ENCODE results near the gene PCDHB8. TPM values are rescaled to one million over a fixed set of nuclear protein-coding genes. Genes with fewer than 3 reads are reported as not detected.
"Not testable (repeated sequence)": the region's sequence is repeated elsewhere in the genome, so short reads cannot be mapped to it uniquely, and the experiment has no call there.

The PCDHB8 gene
- polyA plus RNA-seq, 3 donors, result 0.42 to 1.2 TPM; not detected in 1

- WGBS, 3 donors, result 27 to 40% (median 34%) methylated on average over 21 to 32 of the region's 32 CpGs
- H3K27ac ChIP-seq (ENCODE audit: low read depth, low read length), result not testable (repeated sequence)
These were observed 2.3 kb downstream of the PCDHB8 start for GRCh38 chr5:141179876-141180275.

DNA sequence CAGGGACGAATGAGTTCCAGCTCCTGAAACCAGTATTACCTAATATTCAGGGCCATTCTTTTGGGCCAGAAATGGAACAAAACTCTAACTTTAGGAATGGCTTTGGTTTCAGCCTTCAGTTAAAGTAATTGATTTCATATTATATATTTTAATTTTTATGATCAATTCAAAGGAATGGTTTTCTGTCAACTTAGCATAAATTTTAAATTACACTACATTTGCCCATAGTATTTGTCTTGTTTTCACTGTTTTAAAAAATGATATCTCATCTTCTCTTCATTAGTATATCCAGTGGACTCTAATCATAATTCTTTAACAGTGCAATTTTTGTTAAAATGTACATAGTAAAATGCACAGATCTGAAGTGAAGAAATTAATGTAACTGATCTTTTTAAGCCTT is 2.7 kb downstream of the PCDHB8 start:
- no peak overlapping the region for H3K27ac ChIP-seq (ENCODE audit: low read depth, low read length)
- 35 to 42% (median 35%) methylated on average over 1 of the region's 1 CpG for WGBS, 3 donors

DNA sequence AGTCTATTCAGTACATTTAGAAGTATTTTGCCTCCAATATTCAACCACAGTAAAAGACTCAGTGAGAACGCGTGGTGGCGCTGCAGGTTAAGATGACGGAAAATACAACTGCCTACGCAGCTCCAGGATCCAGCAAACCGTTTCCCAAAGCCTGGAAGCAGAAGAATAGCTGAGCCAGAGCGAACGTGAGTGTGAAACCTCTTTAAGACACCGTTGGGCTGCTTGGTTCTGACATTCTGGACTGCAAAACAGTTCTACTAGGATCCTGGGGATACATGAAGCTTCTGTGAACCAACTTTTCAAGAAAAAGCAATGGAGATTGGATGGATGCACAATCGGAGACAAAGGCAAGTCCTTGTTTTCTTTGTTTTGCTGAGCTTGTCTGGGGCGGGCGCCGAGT is 4.7 kb downstream of the PCDHB8 start, which contains the start of gene PCDHB16:
PCDHB16 (plus strand) TSS at position 140 of the 400 bp plus-strand sequence; CDS start at position 313, 173 bp downstream.
- H3K27ac ChIP-seq (ENCODE audit: low read depth, low read length), result no peak within 1 kb of the TSS
- 10 to 19% (median 18%) methylated on average over 13 of the region's 13 CpGs for WGBS, 3 donors

GRCh38 chr5:141184117-141184855 is 6.7 kb downstream of the PCDHB8 start:
- 22 to 41% (median 32%) methylated on average over 19 to 49 of the region's 69 CpGs for WGBS, 3 donors
- not testable (repeated sequence) for H3K27ac ChIP-seq (ENCODE audit: low read depth, low read length)

DNA sequence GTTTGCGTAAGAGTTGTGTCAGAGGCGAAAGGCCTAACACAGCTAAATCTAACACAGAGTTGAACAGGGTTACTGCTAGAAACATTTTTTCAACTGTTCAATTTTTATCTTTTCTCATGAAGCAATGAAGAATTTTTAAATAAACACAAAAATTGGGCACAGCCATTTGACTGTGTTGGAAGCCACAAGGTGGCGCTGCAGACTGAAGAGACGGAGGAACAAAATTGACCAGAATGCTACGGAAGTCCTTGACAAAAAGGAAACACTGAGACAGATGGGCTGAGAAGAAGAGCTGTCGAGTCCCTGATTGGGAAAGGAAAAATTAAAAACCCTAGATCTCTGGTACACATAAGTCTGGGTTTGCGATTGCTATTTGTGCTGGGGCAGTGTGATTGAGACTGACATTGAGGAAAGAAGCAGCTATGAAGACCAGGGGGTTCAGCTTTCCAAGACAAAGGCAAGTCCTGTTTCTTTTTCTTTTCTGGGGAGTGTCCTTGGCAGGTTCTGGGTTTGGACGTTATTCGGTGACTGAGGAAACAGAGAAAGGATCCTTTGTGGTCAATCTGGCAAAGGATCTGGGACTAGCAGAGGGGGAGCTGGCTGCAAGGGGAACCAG is 9.4 kb downstream of the PCDHB8 start, which contains the start of gene PCDHB9:
PCDHB9 (plus strand) TSS at position 265 of the 616 bp plus-strand sequence; CDS start at position 423, 158 bp downstream.
- 19 to 23% (median 20%) methylated on average over 7 to 9 of the region's 9 CpGs for WGBS, 3 donors
- H3K27ac ChIP-seq (ENCODE audit: low read depth, low read length), result no peak within 1 kb of the TSS

DNA sequence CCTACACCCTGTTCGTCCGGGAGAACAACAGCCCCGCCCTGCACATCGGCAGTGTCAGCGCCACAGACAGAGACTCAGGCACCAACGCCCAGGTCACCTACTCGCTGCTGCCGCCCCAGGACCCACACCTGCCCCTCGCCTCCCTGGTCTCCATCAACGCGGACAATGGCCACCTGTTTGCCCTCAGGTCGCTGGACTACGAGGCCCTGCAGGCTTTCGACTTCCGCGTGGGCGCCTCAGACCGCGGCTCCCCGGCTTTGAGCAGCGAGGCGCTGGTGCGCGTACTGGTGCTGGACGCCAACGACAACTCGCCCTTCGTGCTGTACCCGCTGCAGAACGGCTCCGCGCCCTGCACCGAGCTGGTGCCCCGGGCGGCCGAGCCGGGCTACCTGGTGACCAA is 11.1 kb downstream of the PCDHB8 start:
- 25 to 32% (median 30%) methylated on average over 27 to 33 of the region's 37 CpGs for WGBS, 3 donors
- H3K27ac ChIP-seq (ENCODE audit: low read depth, low read length), result not testable (repeated sequence)

DNA sequence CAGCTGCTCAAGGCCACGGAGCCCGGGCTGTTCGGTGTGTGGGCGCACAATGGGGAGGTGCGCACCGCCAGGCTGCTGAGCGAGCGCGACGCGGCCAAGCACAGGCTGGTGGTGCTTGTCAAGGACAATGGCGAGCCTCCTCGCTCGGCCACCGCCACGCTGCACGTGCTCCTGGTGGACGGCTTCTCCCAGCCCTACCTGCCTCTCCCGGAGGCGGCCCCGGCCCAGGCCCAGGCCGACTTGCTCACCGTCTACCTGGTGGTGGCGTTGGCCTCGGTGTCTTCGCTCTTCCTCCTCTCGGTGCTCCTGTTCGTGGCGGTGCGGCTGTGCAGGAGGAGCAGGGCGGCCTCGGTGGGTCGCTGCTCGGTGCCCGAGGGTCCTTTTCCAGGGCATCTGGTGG is 11.5 kb downstream of the PCDHB8 start:
- WGBS, 3 donors, result 17 to 33% (median 30%) methylated on average over 15 to 30 of the region's 35 CpGs
- H3K27ac ChIP-seq (ENCODE audit: low read depth, low read length), result not testable (repeated sequence)

DNA sequence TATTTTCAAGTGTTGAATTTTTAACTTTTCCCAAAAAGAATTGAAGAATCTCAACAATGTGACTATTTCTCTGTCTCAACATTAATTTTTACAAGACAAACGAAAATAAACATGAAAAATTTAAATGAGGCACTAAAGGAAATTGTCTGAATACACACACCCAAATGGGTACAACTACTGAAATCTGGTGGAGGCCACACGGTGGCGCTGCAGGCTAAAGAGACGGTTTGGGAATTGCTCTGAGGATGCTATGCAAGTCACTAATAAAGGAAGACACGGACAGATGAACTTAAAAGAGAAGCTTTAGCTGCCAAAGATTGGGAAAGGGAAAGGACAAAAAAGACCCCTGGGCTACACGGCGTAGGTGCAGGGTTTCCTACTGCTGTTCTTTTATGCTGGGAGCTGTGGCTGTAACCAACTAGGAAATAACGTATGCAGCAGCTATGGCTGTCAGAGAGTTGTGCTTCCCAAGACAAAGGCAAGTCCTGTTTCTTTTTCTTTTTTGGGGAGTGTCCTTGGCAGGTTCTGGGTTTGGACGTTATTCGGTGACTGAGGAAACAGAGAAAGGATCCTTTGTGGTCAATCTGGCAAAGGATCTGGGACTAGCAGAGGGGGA is 14.6 kb downstream of the PCDHB8 start, which contains the start of gene PCDHB10:
PCDHB10 (plus strand) TSS at position 244 of the 616 bp plus-strand sequence; CDS start at position 444, 200 bp downstream.
- 6 to 11% (median 7%) methylated on average over 9 to 10 of the region's 10 CpGs for WGBS, 3 donors
- H3K27ac ChIP-seq (ENCODE audit: low read depth, low read length), result no peak within 1 kb of the TSS

DNA sequence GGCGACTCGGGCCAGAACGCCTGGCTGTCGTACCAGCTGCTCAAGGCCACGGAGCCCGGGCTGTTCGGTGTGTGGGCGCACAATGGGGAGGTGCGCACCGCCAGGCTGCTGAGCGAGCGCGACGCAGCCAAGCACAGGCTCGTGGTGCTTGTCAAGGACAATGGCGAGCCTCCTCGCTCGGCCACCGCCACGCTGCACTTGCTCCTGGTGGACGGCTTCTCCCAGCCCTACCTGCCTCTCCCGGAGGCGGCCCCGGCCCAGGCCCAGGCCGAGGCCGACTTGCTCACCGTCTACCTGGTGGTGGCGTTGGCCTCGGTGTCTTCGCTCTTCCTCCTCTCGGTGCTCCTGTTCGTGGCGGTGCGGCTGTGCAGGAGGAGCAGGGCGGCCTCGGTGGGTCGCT is 16.7 kb downstream of the PCDHB8 start:
- 13 to 29% (median 16%) methylated on average over 11 to 27 of the region's 37 CpGs for WGBS, 3 donors
- not testable (repeated sequence) for H3K27ac ChIP-seq (ENCODE audit: low read depth, low read length)

DNA sequence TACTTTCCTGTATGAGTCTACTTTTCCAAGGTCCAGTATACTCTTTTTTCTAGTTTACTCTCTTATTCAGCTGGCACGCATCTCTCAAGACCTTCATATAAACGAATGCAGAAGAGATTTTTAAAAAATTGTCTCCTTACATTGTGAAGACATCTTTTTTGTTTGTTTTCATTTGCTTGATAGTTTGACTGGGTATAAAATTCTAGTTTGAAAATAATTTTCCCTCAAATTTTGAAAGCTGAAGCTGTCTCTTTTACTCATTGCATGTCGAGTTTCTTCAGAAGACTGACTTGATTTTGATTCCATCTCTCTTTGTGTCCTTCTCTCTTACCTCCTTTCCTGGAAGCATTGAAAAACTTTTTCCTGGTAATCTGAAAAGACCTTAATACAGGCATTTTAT is 18.8 kb downstream of the PCDHB8 start:
- WGBS, 3 donors, result 30 to 44% (median 36%) methylated on average over 3 of the region's 3 CpGs
- H3K27ac ChIP-seq (ENCODE audit: low read depth, low read length), result no peak overlapping the region

DNA sequence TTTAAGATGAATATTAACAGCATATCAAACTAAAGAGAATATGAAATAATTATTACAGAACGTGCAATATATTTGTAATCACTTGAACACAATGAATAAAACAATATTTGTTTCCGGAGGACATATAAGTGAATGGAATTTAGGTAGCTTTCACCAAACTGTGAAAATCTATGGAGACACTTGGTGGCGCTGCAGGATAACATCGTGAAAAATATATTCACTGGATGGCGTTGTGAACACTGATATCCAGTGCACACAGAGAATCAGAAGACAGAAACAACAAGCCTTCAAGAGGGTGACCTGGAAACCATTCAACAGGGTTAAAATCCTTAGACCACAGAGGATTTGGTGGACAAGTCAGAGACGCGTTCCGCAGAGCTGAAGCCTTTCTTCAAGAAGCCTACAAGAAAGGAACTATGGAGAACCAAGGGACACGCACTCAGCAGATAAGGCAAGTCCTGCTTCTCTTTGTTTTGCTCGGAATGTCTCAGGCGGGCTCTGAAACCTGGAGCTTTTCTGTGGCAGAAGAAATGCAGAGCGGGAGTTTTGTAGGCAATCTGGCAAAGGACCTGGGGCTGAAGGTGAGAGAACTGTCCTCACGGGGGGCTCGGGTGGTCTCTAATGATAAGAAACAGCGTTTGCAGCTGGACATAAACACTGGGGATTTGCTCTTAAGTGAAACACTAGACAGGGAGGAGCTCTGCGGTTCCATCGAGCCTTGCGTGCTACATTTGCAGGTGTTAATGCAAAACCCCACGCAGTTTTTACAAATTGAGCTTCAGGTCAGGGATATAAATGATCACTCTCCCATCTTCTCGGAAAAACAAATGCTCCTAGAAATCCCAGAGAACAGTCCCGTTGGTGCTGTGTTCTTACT is 22.0 kb downstream of the PCDHB8 start, which contains the start of gene PCDHB11:
PCDHB11 (plus strand) TSS at position 269 of the 877 bp plus-strand sequence; CDS start at position 417, 148 bp downstream.
- WGBS, 3 donors, result 25 to 39% (median 27%) methylated on average over 21 of the region's 21 CpGs
- no peak within 1 kb of the TSS for H3K27ac ChIP-seq (ENCODE audit: low read depth, low read length)

DNA sequence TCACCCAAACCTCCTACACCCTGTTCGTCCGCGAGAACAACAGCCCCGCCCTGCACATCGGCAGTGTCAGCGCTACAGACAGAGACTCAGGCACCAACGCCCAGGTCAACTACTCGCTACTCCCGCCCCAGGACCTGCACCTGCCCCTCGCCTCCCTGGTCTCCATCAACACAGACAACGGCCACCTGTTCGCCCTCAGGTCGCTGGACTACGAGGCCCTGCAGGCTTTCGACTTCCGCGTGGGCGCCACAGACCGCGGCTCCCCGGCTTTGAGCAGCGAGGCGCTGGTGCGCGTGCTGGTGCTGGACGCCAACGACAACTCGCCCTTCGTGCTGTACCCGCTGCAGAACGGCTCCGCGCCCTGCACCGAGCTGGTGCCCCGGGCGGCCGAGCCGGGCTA is 23.5 kb downstream of the PCDHB8 start:
- 21 to 37% (median 36%) methylated on average over 20 to 25 of the region's 38 CpGs for WGBS, 3 donors
- not testable (repeated sequence) for H3K27ac ChIP-seq (ENCODE audit: low read depth, low read length)

- 29 to 35% (median 32%) methylated on average over 24 to 29 of the region's 35 CpGs for WGBS, 3 donors
- H3K27ac ChIP-seq (ENCODE audit: low read depth, low read length), result not testable (repeated sequence)
These were observed 24.1 kb downstream of the PCDHB8 start for GRCh38 chr5:141201646-141202045.

- no peak within 1 kb of the TSS for H3K27ac ChIP-seq (ENCODE audit: low read depth, low read length)
- 17 to 21% (median 19%) methylated on average over 11 of the region's 11 CpGs for WGBS, 3 donors
These were observed 30.9 kb downstream of the PCDHB8 start, which contains the start of gene PCDHB12 for GRCh38 chr5:141208478-141208877. Gene PCDHB12 (plus strand): TSS chr5:141208719. CDS start chr5:141208908, 189 bp downstream.

GRCh38 chr5:141210281-141210680 is 32.7 kb downstream of the PCDHB8 start:
- 27 to 41% (median 37%) methylated on average over 35 to 38 of the region's 39 CpGs for WGBS, 3 donors
- not testable (repeated sequence) for H3K27ac ChIP-seq (ENCODE audit: low read depth, low read length)

GRCh38 chr5:141210849-141211248 is 33.3 kb downstream of the PCDHB8 start:
- H3K27ac ChIP-seq (ENCODE audit: low read depth, low read length), result not testable (repeated sequence)
- WGBS, 3 donors, result 21 to 27% (median 27%) methylated on average over 17 to 20 of the region's 27 CpGs

DNA sequence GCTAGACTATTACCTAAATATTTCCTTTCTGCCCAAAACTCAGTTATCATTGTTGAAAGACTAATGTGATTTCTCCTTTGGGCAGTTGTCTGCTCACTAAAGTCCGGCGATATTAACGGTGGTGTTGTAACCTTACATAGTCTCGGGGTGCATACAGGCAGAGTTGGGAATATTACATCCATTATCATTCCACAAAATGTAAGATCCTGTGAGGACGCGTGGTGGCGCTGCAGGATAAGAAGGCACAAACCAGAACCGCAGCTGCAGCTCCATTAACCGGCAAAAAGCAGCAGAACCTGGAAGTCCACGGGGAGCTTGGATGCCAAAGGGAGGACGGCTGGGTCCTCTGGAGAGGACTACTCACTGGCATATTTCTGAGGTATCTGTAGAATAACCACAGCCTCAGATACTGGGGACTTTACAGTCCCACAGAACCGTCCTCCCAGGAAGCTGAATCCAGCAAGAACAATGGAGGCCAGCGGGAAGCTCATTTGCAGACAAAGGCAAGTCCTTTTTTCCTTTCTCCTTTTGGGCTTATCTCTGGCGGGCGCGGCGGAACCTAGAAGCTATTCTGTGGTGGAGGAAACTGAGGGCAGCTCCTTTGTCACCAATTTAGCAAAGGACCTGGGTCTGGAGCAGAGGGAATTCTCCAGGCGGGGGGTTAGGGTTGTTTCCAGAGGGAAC is 36.2 kb downstream of the PCDHB8 start, which contains the start of gene PCDHB13:
PCDHB13 (plus strand) TSS at position 264 of the 684 bp plus-strand sequence; CDS start at position 469, 205 bp downstream.
- WGBS, 3 donors, result 6 to 10% (median 9%) methylated on average over 12 to 13 of the region's 18 CpGs
- not testable (repeated sequence) for H3K27ac ChIP-seq (ENCODE audit: low read depth, low read length)

Data from adipose tissue (tissue), 3 donors.